Stimulated activated naive CD4-positive, alpha-beta T cell treated with Interleukin-2 at 50 U/mL for 16 hours (primary cell): ENCODE data around the gene RARB.

Source experiments
- DNase-seq: peaks from one replicate; lab custom pipeline; 2025; lab: John Stamatoyannopoulos, UW

The RARB gene

DNA sequence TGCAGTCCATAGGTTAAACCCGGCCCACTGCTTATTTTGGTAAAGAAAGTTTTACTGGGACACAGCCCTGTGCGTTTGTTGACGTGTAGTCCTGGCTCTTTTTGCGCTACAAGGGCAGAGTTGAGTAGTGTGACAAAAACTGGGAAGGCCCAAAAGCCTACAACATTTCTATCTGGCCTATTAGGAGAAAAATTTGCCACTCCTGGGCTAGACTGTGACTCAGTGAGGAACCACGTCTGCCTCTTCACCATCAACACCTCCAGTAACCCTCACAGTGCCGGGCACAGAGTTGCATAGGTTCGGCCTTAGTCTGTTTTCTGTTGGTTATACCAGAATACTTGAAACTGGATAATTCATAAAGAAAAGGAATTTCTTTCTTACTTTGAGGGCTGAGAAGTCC lies 126.3 kb downstream of the RARB start:
- DNase-seq: no peak

DNA sequence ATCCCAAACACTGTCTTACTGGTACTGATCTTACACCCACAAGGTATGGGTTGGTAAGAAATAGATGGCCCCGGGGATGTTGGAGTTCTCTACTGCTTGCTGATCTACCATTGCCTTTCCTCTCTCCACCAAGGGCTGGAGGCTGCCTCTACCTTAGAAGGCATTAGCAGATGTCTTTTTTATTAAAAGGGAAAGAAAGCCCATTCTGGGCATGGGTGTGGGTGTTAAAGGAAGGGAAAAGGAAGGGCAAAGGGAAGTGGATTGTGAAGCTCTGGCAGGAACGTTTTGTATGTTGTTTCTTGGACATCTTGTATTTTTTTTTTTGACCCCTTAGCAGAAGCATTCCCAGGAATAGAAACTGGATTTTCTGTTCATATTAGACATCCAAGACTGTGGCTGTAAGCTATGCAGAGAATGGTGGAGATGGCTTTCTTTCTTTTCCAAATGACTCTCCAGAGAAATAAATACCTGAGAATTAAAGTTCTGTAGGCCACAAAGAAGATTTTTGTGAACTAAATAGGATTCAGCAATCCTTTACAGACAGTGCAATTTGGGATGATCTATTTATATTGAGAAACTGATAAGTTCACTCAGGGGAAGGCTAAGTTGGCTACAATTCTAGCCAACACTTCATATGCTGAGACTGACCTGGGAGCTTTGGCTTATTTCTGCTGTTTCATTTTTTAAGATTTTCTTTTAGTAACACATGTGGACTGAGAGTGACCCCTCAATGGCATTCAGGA lies 127.8 kb downstream of the RARB start:
- DNase-seq: no peak

DNA sequence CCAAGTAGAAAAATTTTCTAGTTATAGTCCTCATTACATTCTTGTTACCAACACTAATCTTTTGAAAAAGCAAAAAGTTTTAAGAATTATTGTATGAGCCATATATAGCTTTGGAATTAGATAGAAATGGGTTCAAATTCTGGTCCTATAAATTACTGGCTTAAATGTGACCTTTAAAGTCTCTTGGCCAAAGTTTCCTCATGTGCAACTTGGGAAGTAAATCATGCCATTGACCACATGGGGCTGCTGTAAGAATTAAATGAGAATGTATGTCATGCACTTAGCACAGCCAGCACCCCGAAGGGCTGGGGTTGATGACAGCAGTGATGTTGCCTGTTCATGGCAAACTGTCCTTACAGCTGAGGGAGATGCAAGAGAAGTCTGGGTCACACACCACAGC lies 128.4 kb downstream of the RARB start:
- no peak for DNase-seq

DNA sequence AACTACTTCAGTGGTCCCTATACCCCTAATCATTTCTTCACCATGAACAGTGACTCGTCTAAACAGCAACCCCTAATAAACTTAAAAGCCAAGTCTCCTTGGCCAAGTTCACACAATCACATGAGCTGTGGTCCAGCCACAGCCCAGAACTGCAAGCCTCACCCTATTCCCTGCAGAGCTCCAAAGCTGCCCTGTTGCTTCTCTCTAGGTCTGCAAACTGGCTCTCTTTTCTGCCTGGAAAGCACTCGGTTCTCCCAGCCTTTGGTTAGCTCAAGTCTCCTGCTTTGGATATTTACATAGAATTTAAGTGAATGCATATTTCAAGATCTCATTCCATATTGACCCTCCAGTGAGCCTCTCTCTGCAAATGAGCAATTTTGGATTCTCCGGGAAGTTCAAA lies 129.6 kb downstream of the RARB start:
- DNase-seq: no peak

DNA sequence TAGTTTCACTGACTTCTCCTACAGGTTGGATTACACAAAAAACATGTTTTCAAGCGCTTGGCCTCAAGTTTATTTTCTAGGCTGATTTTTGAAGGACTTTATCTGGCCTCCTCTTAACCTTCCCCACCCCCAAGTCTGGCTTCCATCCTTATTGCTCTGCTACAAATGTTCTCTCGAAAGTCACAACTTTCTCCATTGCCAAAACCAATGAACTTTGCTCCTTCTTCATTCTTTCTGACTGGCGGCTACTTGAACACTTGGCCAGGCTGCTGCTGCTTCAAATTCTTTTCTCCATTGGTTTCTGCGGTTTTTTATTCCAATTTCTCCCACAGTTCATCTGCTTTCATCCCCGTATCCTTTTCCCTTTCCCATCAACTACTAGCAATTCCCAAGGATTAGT lies 130.1 kb downstream of the RARB start:
- DNase-seq: no peak

DNA sequence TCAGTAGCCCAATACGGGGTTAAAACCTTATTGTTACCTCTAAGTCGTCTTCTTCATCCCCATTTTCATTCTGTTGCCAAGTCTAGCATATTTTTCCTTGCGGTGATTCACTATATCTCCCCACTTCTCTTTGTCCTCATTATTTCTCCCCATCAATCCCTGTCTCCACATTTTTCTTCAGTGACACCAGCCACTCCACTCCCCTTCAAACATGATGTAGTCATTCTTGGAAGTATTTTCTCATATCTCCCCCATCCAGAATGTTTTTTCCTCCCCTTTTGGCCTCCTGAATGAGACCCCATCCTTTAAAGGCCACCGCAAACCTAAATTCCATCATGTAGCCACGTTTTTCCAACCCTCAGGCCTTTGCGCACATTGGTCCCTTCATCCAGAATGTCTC lies 130.7 kb downstream of the RARB start:
- DNase-seq: no peak

DNA sequence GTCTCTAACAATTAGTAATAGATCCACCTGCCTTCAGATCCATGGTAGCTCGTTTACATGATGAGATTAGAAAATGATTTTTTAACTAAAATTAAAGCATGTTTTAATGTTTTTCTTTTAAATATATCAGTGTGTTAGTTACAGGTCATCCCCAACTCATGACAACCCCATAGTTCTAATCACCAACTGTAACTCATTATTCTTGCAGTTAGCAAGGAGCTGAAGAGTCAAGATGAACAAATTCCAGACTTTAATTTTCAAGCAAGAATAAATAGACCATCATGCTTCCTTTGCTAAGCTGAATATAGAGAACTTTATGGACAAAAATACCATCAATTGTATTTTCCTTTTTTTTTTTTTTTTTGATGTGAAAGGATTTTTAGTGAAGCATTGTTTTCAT lies 135.5 kb downstream of the RARB start:
- no peak for DNase-seq

DNA sequence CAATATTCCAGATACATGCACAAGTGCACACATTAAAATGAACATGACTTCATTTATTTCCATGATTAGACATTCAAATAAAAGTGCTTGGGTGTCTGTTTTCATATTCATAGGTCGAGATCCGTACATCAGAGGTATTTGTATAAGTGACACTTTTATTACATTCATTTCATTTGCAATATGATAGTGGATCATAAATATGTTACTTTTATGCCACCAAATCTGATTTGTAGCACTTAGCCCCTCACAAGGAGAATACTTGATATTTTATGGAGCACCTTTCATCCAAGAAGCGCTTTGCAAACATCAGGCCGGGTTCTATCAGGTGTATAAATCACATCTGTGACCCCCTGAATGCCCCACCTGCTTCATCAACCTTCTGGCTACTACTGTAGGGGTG lies 136.0 kb downstream of the RARB start:
- DNase-seq: no peak

DNA sequence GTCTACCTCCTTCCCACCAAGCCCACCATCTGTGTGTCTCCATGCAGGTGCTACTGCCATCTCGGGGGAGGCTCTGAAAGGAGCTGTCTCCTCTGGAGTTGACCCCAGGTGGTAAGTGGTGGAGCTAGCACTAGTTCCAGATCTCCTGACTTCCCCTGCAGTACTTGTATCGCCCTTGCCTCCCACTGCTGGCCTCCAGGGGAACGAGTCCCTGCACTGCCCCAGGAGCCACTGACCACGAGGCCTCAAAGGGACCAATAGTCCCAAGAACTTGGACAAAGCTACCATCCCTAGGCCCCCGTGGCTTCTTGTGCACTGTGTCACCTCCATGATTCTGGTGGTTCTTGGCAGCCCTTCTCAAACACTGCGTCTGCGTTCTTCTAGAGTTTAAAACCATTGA lies 137.7 kb downstream of the RARB start:
- DNase-seq: no peak

DNA sequence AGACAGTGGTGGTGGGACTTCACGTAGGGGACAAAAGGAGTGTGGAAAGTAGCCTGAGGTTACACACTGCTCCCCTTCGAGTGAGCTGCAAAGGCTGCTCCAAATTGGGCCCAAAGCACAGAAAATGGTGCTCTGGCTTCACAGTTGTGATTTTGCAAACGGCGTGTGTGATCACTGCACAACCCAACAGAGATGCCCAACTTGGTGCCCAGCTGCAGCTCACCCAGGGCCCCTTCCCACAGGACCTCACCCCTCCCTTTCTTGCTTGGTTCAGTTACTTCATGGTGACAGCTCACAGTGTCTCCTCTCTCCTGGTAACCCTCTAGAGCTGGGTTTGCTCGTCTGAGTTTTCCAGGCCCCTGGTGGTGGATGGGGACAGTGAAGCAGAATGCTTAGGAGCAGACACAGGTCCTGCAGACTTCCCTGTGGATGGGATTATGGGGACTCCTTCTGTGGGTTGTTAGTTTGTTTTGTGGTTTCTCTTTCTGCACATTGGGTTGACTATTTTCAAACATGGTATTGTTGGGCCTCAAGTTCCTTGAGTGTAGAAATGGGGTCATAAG lies 138.4 kb downstream of the RARB start:
- DNase-seq: no peak

DNA sequence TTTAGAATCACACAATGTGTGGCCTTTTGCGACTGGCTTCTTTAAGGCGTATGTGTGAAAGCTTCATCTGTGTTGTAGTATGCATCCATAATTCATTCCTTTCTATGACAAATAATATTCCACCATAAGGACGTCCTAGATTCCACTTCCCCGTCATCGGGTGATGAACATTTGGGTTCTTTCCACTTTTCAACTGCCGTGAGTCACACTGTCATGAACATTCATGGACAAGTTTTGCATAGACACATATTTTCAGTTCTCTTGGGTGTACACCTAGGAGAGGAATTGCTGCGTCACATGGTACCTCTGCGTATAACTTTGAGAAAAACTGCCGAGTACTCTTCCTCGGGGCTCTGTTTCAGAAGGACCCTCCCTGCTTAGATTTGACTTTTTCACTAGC lies 139.3 kb downstream of the RARB start:
- no peak for DNase-seq

DNA sequence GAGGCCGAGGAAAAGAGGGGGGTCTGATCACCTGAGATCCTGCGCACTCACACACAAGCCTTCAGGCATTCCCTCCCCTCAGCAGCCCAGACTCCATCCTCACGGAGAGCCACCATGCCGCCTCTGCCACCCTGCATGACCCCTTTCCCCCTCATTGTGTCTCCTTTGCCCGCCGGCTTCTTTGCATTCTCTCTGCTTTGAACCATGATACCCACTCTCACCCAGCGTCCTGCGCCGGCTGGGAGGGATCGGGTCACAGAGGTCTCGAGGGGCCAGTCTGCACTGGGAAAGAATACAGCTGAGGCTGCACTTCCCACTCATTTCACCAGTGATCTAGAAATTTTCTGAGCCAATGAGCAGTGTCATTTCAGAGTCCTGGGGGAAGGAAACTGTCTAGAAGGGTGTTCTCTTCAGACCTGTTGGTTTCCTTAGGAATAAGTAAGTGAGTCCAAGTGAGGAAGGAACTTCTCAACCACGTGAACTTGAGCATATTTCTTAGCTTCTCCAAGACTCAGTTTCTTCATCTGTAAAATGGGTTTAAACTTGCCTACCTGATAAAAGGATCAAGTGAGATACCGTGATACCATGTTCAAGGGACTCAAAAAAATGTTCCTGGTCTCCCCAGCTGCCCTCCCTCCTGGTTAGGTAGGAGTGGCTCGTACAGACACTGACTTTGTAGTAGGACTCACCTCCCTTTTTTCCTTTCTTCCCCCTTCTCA lies 139.9 kb downstream of the RARB start:
- DNase-seq: no peak

DNA sequence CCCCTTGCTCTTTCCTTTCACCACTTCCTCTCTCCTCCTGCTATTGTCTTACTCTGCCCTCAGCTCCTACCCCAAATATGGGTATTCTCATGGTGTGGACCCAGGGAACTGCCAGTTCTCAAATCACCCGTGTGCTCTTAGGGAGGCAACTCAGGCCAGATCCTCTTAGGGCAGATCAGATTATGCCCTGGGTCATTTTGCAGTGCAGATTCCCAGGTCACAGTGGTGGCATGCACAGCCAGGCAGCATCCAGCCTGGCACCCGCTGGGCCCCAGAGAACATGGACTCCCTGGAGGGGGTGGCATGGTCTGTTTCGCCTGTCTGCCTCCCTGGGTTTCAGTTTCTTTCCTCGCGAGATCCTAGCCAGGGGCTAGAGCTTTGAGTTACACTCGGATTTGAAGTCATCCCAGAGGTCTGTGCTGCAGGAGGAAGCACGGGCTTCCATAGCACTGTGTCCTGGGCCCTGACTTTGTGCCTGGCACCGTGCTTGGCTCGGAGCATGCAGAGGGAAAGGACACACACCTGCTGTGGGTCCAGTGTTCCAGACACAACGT lies 140.5 kb downstream of the RARB start:
- DNase-seq: no peak

DNA sequence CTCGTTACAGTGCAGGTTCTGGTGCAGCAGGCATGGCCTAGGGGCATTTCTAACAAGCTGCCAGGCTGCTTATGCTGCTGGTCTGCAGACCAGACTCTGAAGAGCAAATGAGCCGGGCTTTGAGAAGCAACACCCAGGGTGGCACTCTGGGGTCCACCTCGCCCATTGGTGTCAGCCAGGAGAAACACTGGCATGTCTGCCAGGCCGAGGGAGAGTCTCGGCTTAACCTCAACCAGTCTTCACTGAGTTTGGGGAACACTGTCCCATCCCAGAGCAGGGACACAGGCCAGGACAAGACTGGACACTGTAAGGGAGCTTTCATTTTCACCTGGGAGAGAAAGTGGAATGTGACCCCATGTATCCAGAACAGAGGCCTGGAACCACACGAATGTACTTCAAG lies 143.2 kb downstream of the RARB start:
- no peak for DNase-seq

DNA sequence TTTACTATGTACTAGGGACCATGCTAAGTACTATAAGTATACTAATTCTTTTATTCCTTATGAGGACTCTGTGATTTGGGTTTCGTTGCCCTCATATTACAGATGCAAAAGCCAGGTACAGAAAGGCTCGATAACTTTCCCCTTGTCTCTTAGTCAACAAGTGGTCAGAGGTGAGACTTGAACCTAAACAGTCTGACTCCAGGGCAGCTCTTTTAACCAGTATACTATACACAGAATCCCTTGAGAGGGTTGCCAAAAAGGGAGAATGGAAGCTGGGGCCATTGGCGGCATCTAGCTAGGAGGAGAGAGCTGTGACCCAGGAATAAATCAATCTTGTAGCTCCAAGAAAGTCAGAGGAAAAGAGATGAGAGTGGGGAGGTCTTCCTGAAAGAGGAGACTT lies 144.3 kb downstream of the RARB start:
- DNase-seq: no peak

DNA sequence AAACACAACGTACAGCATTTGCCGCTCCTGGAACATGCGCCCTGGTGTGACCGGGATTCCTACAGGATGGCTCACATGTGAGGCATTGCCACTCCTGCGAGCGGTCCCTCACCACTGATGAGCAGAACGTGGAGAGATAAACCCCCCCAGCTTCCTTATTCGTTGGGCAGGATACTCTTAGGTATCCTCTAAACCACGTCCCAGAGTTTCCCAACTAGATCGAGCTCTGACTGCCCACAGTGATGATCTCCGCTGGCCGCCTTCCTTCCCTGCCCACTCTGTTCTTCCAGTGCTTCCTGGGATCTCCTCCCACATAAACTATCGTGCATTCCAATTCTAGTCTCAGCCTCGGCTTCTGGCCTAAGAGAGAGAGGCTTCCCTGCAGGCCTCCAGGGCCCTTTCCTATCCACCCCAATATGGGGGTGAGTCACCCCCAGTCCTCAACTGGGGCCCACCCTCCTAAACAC lies 144.9 kb downstream of the RARB start:
- DNase-seq: no peak

DNA sequence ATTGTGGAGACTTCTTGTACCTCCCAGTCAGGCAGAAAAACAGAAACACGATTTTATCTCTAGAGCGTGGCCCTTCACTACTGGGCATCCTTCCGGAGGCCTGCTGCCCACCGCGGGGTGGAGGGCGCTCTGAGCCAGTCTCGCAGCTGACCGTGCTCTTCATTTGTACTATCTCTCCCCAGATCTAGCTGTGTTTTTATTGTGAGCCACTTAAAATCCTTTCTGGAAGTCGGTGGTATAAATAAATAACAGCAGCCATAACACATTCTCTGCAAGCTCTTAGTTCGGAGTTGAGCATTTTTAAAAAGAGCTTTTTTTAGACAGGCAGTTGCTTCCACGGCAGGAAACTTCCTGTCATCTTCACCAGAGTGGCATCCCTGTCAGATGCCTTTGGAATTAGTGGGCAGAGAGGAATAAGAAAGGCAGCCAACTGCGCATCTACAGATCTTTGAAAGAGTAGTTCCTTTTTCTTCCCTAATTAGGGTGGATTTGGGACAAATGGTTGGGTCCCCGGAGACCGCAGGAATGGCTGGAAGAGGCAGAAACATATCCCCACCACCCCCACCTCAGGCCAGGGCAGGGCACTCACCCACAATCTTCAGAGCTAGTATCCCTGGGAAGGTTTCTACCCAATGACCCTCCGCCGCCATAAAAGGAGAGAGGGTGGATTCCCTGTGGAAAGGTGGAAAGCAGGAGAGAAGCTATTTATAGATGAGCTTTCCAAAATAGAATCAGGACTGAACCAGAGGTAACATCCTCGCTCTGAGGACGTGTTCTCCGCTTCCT lies 145.5 kb downstream of the RARB start:
- DNase-seq: no peak

DNA sequence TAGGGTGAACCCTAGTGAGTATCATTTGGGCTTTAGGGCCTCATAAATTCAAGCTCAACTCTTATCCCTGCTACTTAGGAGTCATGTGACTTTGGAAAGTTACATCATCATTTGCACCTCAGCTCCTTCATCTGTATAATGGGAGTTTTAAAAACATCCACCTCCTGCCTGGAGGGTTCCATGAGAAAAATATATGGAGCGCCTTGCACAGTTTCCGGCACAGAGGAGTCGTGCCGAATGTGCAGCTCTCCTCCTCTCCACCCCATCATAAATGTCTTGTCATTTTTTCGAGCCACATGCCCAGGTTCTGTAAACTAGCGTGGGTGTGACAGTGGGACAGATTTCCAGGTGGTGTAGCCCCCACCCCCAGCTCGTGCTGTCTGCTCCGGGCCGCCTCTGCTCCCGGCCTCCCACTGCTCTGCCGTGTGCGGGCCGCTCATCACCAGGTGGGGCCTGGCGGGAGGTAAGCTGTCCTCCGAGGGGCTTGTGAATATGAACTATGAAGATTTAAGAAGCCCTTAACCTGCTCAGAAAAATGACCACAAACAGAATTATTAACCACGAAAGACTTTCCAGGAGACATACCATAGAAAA lies 146.2 kb downstream of the RARB start:
- no peak for DNase-seq

DNA sequence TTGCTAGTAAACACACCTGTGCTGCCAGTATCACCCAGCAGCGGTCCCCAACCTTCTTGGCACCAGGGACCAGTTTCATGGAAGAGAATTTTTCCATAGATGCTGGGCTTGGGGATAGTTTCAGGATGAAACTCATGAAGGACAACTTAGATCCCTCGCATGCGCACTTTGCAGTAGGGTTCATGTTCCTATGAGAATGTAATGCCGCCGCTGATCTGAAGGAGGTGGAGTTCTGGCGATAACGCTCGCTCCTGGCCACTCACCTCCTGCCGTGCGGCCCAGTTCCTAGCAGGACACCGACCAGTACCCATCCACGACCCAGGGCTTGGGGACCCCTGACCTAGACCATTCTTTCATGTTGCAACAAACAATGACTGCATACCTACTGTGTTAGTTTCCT lies 146.9 kb downstream of the RARB start:
- no peak for DNase-seq

DNA sequence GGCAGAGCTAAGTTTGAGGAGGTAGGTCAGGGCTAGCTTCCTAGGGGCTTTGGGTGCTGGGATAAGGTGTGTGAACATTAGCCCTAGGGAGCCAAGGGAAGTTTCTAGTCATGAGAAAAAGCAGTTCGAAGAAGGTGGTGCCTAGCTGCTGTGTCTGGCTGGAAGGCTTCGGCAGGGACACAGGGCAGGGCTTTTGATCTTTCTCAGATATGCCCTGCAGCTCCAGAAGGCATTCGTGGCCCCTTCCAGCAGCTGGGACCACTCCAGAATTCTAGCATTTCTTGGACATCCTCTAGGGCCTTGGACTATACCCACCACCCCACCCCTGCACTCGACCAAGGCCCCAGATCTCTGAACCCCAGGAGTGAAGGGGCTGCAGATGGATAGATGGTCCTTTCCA lies 148.1 kb downstream of the RARB start:
- no peak for DNase-seq

DNA sequence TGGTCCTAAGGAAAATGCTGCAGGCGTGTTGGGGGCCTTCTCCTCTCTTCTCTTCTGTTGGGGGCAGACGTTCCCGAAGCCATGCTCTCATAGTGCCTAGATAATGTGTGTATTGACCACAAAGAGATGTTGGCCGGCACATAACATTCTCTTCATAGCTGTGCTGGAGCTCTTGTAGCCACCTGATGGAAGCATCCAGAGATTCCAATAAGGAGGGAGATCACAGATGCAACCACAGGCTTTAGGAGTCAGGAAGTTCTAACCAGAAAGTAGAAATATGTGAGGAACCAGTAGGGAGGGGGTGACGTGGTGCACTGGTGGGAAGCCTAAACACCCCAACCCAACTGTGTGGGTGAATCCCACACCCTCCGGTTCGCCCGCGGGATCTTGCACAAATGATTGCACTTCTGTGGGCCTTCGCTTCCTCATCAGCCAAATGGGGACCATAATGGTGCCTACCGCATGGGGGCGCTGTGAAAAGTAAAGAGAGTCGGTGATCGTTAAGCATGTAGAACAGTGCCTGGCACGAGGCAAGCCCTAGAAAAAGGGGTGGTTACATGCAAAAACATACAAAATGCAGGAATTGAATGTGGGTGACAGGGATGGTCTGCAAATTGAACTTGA lies 148.9 kb downstream of the RARB start:
- DNase-seq: no peak

DNA sequence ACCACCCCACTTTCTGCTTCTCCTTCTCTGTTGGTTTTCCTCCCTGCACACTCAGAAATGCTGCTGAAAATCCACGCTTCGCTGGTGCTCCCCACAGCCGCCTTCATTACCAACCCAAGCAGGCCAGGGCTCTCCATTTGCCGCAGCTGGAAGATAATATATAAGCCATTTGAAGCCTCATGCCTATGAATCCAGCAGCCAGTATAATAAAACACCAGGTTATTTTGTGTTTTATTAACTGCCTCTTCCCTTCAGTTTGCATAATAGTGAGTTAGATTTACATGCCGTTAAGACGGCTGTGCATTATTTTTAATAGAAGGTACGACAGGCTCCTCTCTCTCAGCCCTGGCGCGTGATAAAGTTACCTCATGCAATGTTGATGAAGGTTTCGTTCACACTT lies 150.0 kb downstream of the RARB start:
- no peak for DNase-seq
